Activated naive CD4-positive, alpha-beta T cell treated with anti-CD3 and anti-CD28 coated beads, Interleukin-2, amount 10 ng/mL, durations not matched to agents 7 days and 5 days (primary cell): ENCODE results near the gene BCL2L13.
"Not testable (repeated sequence)": the region's sequence is repeated elsewhere in the genome, so short reads cannot be mapped to it uniquely, and the experiment has no call there.

Source experiments
- CTCF ChIA-PET: fragments of 350-600 bp; sonication (Branson Sonifier 250); formaldehyde crosslinking; loops from one replicate; lab custom pipeline; 2021; ENCODE audit warnings: antibody characterized with exemption; lab: Charles Lee
- DNase-seq: peaks from one replicate; pipeline ENCODE4 v3.0.0-alpha.2; 2020
- H3K27ac Mint-ChIP-seq: one replicate; pipeline ENCODE4 v1.8.0; 2021; ENCODE audit warnings: mild to moderate bottlenecking, moderate library complexity, mixed read lengths
- H3K27me3 Mint-ChIP-seq: one replicate; pipeline ENCODE4 v1.8.0; 2021; ENCODE audit warnings: mild to moderate bottlenecking, mixed read lengths
- H3K36me3 Mint-ChIP-seq: one replicate; pipeline ENCODE4 v1.8.0; 2021; ENCODE audit warnings: mixed read lengths
- H3K4me1 Mint-ChIP-seq: one replicate; pipeline ENCODE4 v1.8.0; 2021; ENCODE audit warnings: mixed read lengths
- H3K4me3 Mint-ChIP-seq: one replicate; pipeline ENCODE4 v1.8.0; 2021; ENCODE audit warnings: mild to moderate bottlenecking, moderate library complexity, mixed read lengths
- H3K9me3 Mint-ChIP-seq: one replicate; pipeline ENCODE4 v1.8.0; 2021; ENCODE audit warnings: mixed read lengths

BCL2L13 gene

GRCh38 chr22:17754233-17754925 lies 115.8 kb downstream of the BCL2L13 start:
- Mint-ChIP-seq H3K27me3 (no peaks in the 10 kb centered on the region), H3K36me3 (no peaks in the 10 kb centered on the region), H3K4me3 (no peak overlapping the region), H3K4me1 (peaks cover 2% of the 10 kb centered on the region), H3K9me3 (no peaks in the 10 kb centered on the region), H3K27ac (no peak overlapping the region)
- CTCF ChIA-PET, result interaction anchor here (1.1 to 2.8 kb wide), 2 partner anchors 31 to 322 kb away, joined by 9 to 12 read pairs; no protein-coding TSS in a partner anchor
- peak; percentile 50 for DNase-seq

- CTCF ChIA-PET, result no interaction called here
- no peak overlapping the region for H3K27ac Mint-ChIP-seq
- peaks cover 14% of the 10 kb centered on the region for H3K4me1 Mint-ChIP-seq
- no peaks in the 10 kb centered on the region for H3K36me3 Mint-ChIP-seq
- no peaks in the 10 kb centered on the region for H3K9me3 Mint-ChIP-seq
- no peak overlapping the region for H3K4me3 Mint-ChIP-seq
- no peak for DNase-seq
- H3K27me3 Mint-ChIP-seq, result peaks cover 8% of the 10 kb centered on the region
Measured at GRCh38 chr22:17761138-17761488, 122.6 kb downstream of the BCL2L13 start.

DNA sequence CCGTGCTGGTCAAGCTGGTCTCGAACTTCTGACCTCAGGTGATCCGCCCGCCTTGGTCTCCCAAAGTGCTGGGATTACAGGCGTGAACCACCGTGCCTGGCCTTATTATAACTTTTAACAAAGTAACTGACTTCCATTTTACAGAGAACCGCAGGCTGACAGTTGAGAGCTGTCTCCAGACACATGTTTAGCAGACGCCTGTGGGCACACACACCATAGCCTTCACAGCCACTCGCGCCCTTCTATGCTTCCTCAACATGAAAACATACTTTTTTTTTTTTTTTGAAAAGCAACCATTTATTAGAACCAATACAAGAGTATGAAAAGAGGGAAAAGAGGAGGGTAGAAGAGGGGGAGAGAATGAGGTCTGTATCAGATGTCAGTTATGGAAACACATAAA lies 124.9 kb downstream of the BCL2L13 start:
- H3K4me1 Mint-ChIP-seq, result peaks cover 27% of the 10 kb centered on the region
- H3K27ac Mint-ChIP-seq, H3K27me3 Mint-ChIP-seq, H3K4me3 Mint-ChIP-seq, DNase-seq, CTCF ChIA-PET, H3K36me3 Mint-ChIP-seq, H3K9me3 Mint-ChIP-seq: not testable (repeated sequence)

GRCh38 chr22:17764036-17764435 lies 125.5 kb downstream of the BCL2L13 start:
- Mint-ChIP-seq H3K4me3 (no peak overlapping the region), H3K4me1 (peaks cover 27% of the 10 kb centered on the region), H3K36me3 (peaks cover 1% of the 10 kb centered on the region), H3K27me3 (peaks cover 8% of the 10 kb centered on the region), H3K9me3 (no peaks in the 10 kb centered on the region), H3K27ac (no peak overlapping the region)
- no peak for DNase-seq
- CTCF ChIA-PET, result no interaction called here

GRCh38 chr22:17764852-17765251 lies 126.3 kb downstream of the BCL2L13 start:
- Mint-ChIP-seq H3K27me3 (peaks cover 15% of the 10 kb centered on the region), H3K4me1 (peaks cover 31% of the 10 kb centered on the region)
- DNase-seq, CTCF ChIA-PET, H3K4me3 Mint-ChIP-seq, H3K9me3 Mint-ChIP-seq, H3K36me3 Mint-ChIP-seq, H3K27ac Mint-ChIP-seq: not testable (repeated sequence)

- peaks cover 27% of the 10 kb centered on the region for H3K27me3 Mint-ChIP-seq
- peak overlapping the region; percentile 32 for H3K4me3 Mint-ChIP-seq
- CTCF ChIA-PET, result interaction anchor here (0.9 to 1.5 kb wide), 4 partner anchors 12 to 24 kb away, joined by 4 to 6 read pairs (median 4); no protein-coding TSS in a partner anchor
- H3K36me3 Mint-ChIP-seq, result peaks cover 10% of the 10 kb centered on the region
- no peaks in the 10 kb centered on the region for H3K9me3 Mint-ChIP-seq
- H3K4me1 Mint-ChIP-seq, result peaks cover 48% of the 10 kb centered on the region
- peak; percentile 67 for DNase-seq
- H3K27ac Mint-ChIP-seq, result peak overlapping the region; percentile 58
Measured at GRCh38 chr22:17767233-17768065, 128.9 kb downstream of the BCL2L13 start.

GRCh38 chr22:17769013-17769715 lies 130.6 kb downstream of the BCL2L13 start:
- H3K27ac Mint-ChIP-seq, result no peak overlapping the region

DNA sequence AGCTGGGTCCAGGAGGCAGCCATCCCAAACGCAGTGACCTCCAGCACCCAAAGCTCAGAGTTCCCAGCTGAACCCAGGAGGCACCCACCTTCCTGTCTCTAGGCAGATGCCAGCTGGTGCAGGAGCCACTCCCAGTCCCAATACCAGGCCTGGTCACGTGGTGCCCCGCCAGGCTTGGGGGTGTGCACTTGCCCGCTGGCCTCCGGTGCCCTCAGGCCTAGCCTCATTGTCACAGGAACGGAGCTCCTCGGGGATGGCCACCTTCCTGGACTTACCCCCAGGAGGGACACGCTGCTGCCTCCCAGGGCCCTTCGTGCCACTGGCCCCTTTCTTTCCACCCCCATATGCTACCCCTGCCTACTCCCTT lies 131.1 kb downstream of the BCL2L13 start:
- H3K4me3 Mint-ChIP-seq, result no peak overlapping the region
- peaks cover 17% of the 10 kb centered on the region for H3K36me3 Mint-ChIP-seq
- peaks cover 54% of the 10 kb centered on the region for H3K4me1 Mint-ChIP-seq
- H3K27ac Mint-ChIP-seq, result no peak overlapping the region
- peaks cover 33% of the 10 kb centered on the region for H3K27me3 Mint-ChIP-seq
- DNase-seq, result no peak
- H3K9me3 Mint-ChIP-seq, result no peaks in the 10 kb centered on the region
- CTCF ChIA-PET, result interaction anchor here (1.2 kb wide), 1 partner anchor 29 kb away, joined by 3 read pairs; no protein-coding TSS in a partner anchor

More at GRCh38 chr22:17769013-17769715, 130.6 kb downstream of the BCL2L13 start:
- CTCF ChIA-PET, result interaction anchor here (1.2 kb wide), 1 partner anchor 28 kb away, joined by 3 read pairs; no protein-coding TSS in a partner anchor
- peaks cover 57% of the 10 kb centered on the region for H3K4me1 Mint-ChIP-seq
- H3K27me3 Mint-ChIP-seq, result peaks cover 35% of the 10 kb centered on the region
- no peaks in the 10 kb centered on the region for H3K9me3 Mint-ChIP-seq
- H3K4me3 Mint-ChIP-seq, result no peak overlapping the region
- DNase-seq, result no peak
- peaks cover 17% of the 10 kb centered on the region for H3K36me3 Mint-ChIP-seq

DNA sequence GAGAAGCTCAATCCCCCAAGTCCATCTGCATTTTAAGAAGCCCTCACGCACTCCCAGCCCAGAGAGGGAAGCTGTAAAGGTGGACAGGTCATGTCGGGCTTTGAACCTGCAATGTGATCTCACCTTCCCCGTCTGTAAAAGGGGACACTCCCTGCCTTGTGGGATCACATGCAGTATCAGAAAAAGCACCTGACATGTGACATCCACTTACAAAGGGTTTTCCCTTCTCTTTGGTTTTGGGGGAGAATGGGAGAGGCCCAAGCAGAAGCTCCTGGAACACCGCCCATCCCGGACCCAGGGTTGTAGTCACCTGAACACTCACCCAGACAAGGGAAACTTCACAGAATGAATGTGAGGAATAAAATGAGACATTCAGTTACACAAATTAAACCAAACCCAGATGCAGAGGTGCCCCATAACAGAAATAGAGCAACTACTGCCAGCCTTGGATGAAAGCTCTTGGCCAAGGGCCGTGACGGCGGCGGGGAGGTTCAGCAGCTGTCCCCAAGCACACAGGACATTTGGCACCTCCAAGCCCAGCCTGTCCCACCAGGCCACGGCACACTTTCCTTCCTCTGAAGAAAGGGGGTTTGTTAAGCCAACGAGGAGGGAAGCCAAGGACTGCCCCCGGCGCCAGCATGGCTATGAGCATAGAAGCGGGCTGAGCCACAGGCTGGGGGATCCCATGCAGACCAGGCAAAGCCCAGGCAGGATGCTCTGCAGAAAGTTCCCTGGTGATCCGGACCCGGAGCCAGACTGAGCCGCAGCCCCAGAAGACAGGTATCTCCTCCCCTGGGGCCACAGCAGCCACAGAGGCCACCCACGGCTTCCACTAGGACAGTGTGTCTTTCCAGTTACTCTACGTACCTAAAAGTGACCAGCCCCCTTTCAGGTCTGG lies 131.9 kb downstream of the BCL2L13 start:
- Mint-ChIP-seq H3K27ac (no peak overlapping the region), H3K4me3 (no peak overlapping the region), H3K4me1 (peaks cover 56% of the 10 kb centered on the region), H3K27me3 (peaks cover 30% of the 10 kb centered on the region), H3K9me3 (no peaks in the 10 kb centered on the region), H3K36me3 (peaks cover 17% of the 10 kb centered on the region)
- no peak for DNase-seq
- CTCF ChIA-PET, result interaction anchor here (1.2 kb wide), 1 partner anchor 29 kb away, joined by 3 read pairs; no protein-coding TSS in a partner anchor

DNA sequence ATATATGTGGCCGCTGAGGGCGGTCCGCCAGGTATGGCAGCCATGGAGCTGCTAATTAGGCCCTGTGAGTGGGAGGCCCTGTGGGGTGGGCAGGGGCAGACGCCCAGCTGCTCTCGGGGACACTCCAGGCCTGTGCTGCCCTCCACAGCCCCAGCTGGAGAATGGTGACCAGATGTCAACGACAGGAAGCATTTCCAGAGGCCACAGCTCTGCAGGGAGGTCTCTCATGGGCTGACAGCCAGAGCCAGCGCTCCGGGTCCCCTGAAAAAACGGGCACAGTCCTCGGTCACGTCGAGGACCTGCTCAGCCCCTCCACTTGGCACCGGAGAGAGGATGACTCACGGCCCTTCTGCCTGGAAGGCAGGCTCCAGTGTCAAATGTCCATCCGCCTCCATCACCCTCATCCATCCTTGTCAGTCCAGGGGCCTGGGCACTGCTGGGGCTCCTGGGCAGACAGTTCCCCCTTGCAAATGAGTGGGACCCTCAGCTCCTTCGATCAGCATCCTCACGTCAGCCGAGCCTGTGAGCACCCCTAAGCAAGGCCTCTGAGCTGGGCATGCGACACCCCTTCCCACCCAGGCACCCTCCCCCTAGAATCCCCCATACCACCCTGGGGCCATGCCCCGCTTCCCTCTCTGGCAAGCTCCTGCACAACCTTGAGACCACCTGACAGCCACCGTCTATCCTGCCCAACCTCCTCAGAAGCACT lies 133.8 kb downstream of the BCL2L13 start:
- H3K4me1 Mint-ChIP-seq, result peaks cover 72% of the 10 kb centered on the region
- CTCF ChIA-PET, result interaction anchor here (1.1 to 2.2 kb wide), 4 partner anchors 12 to 58 kb away, joined by 3 to 8 read pairs (median 4); no protein-coding TSS in a partner anchor
- peaks cover 30% of the 10 kb centered on the region for H3K27me3 Mint-ChIP-seq
- DNase-seq, result no peak
- no peak overlapping the region for H3K27ac Mint-ChIP-seq
- H3K9me3 Mint-ChIP-seq, result no peaks in the 10 kb centered on the region
- H3K36me3 Mint-ChIP-seq, result peaks cover 17% of the 10 kb centered on the region
- H3K4me3 Mint-ChIP-seq, result peak overlapping the region; percentile 86

GRCh38 chr22:17772958-17773605 lies 134.5 kb downstream of the BCL2L13 start:
- Mint-ChIP-seq H3K36me3 (peaks cover 18% of the 10 kb centered on the region), H3K27me3 (peaks cover 30% of the 10 kb centered on the region), H3K4me1 (peaks cover 72% of the 10 kb centered on the region), H3K9me3 (no peaks in the 10 kb centered on the region), H3K27ac (peak overlapping the region; percentile 82), H3K4me3 (peak overlapping the region; percentile 86)
- DNase-seq, result peak; percentile 23
- CTCF ChIA-PET, result interaction anchor here (1.1 to 2.2 kb wide), 3 partner anchors 12 to 57 kb away, joined by 3 to 8 read pairs (median 5); no protein-coding TSS in a partner anchor

DNA sequence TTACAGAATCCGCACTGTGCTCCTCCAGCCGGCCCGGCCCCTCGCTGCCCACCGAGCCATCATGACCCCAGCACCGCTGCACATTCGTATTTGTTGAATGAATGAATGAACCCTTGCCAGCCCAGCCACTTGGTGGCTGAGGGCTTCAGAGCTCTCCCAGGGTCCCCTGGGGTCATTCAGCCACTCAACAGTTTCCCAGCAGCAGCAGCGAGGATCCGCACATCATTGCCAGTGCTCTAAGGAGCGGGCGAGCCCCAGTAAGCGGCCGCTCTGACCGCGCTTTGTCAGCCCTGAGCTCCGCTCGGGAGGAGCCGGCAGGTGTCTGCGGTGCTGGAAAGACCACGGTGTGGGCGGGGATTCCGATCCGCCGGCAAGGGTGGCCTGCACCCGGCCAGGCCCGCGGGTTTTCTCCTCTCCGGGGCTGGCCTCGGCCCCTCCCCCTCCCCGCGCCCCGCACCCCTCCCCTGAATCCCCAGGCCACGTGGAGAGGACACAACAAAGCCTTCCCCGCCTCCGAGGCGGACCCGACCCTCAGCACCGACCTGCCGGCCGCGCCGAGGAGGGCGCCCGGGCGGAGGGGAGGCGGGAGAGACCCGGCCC lies 135.1 kb downstream of the BCL2L13 start:
- H3K27me3 Mint-ChIP-seq, result peaks cover 30% of the 10 kb centered on the region
- peak; percentile 74 for DNase-seq
- peak overlapping the region; percentile 82 for H3K27ac Mint-ChIP-seq
- CTCF ChIA-PET, result interaction anchor here (1.1 to 2.2 kb wide), 3 partner anchors 11 to 56 kb away, joined by 3 to 8 read pairs (median 5); no protein-coding TSS in a partner anchor
- peaks cover 18% of the 10 kb centered on the region for H3K36me3 Mint-ChIP-seq
- H3K4me3 Mint-ChIP-seq, result peak overlapping the region; percentile 86
- peaks cover 75% of the 10 kb centered on the region for H3K4me1 Mint-ChIP-seq
- no peaks in the 10 kb centered on the region for H3K9me3 Mint-ChIP-seq
